ENCODE measurements around the gene CPXM1.
A peak's percentile ranks its signal among the peaks of the same experiment; 100 is the strongest.

Gene CPXM1

GRCh38 chr20:2804852-2805688 is 4.6 kb upstream of the CPXM1 start:
- DNase-seq (ENCODE audit: insufficient read length, low spot score), result no peak
- FAIRE-seq, result no peak

GRCh38 chr20:2804041-2804828 is 3.8 kb upstream of the CPXM1 start:
- FAIRE-seq (no peak), DNase-seq (ENCODE audit: insufficient read length, low spot score) (no peak)

DNA sequence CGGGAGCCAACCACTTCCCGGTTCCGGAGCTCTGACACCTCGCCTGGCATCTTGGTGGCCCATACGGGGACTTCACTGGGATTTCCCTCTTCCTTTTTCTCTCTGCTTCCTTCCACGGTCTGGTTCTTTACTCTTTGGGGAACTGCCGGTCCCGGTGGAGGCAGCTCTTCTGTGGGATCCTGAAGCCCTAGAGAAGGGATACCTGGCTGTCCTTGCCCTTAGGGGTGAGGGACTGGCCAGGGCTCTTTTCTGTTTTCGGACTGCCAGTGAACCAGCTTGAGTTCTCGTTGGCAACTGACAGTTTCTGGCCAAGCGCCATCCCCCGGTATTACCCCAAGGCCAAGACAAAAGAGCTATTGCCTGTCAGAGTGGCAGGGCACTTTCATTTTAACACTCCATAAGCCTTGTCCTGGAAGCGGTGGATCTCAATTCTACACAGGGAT is 880 bp upstream of the CPXM1 start:
- FAIRE-seq (no peak), DNase-seq (ENCODE audit: insufficient read length, low spot score) (no peak)

DNA sequence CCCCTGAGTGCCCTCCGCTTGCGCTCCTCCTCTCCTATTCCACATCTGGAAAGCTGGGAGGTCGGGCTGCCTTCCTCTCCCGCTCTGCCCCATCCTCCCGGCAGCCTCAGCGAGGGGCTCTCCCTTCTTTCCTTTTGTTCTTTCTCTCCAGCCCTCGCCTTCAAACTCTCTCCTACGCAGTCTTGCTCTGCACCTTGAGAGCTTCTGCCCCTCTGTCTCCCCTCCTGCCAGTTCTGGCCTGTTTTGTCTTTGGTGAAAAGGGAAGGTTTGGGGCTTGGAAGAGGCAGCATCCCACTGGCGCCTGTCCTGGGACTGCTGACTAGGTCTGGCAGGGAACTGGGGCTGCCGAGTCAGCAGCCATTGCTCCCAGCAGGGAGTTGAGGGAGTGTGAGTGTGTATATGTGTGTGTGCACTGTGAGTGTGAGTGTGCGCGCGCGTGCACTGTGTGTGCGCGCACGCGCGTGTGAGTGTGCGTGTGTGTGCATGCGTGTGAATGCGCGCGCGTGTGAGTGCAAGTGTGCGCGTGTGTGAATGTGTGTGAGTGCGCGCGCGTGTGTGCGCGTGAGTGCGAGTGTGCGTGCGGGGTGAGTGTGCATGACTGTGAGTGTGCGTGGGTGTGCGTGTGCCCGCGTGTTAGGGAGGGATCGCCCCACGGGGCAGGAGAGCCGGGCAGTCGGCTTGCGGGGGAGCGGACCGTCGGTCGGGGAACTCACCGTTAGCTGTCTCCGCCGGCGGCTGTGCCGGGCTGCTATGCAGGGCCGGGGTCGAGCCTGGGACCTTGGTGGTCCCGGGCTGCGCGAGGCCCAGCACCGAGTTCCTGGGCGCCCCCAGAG is 523 bp downstream of the CPXM1 start:
- FAIRE-seq (peak; percentile 93), DNase-seq (ENCODE audit: insufficient read length, low spot score) (no peak)

- DNase-seq (ENCODE audit: insufficient read length, low spot score) (no peak), FAIRE-seq (no peak)
These were observed 1.2 kb downstream of the CPXM1 start for GRCh38 chr20:2799271-2799670.

GRCh38 chr20:2798814-2799213 is 1.6 kb downstream of the CPXM1 start:
- FAIRE-seq (no peak), DNase-seq (ENCODE audit: insufficient read length, low spot score) (no peak)

- no peak for FAIRE-seq
These were observed 2.2 kb downstream of the CPXM1 start for GRCh38 chr20:2798095-2798805.

GRCh38 chr20:2797136-2797983 is 3.1 kb downstream of the CPXM1 start:
- FAIRE-seq (no peak), DNase-seq (ENCODE audit: insufficient read length, low spot score) (no peak)

More at GRCh38 chr20:2798095-2798805, 2.2 kb downstream of the CPXM1 start:
- DNase-seq (ENCODE audit: insufficient read length, low spot score), result no peak

DNA sequence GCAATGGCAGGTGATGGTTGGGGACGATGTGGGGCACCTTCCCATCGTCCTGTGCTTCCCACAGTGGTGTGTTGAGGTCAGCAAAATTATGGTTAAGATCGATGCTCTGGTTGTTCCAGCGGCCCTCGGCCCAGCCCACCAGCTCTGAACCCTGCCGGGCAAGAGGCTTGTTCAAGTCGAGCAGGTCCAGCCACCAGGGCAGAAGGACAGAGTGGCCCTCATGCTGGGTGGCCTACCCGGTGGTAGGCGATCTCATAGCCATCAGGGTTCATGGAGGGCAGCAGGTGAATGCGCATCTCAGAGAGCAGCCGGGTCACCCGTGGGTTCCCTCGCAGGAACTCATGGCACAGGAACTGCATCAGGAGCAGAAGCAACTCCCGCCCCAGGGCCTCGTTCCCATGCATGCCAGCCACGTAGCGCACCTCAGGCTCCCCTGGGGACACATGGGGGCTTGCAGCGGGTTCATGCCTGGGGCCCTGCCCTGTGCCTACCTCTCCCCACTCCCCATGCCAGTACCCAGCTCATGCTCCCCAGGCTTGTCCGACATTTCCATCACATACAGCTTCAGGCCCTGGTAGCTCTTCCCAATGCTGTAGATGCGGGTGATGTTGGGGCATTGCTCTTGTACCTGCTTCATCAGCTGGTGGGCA is 4.3 kb downstream of the CPXM1 start:
- FAIRE-seq (no peak), DNase-seq (ENCODE audit: insufficient read length, low spot score) (no peak)

DNA sequence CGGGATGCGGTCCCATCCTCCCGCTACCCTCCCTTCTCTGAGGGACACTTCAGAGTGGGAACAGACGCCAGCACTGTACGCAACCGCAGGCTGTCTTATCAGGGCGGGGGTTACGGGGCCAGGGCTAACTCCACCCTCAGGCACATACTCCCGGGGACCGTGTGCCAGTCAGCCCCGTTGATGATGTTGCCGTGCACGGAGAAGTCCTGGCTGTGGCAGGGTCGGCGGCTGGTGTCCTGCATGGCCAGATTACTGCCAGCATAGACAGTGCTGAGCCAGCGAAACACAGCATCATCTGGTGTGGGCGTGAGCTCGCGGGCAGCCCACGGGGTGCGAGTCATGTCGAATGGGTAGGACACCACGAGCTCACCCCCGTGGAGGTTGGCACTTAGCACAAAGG is 5.0 kb downstream of the CPXM1 start:
- FAIRE-seq (peak; percentile 68), DNase-seq (ENCODE audit: insufficient read length, low spot score) (no peak)

DNA sequence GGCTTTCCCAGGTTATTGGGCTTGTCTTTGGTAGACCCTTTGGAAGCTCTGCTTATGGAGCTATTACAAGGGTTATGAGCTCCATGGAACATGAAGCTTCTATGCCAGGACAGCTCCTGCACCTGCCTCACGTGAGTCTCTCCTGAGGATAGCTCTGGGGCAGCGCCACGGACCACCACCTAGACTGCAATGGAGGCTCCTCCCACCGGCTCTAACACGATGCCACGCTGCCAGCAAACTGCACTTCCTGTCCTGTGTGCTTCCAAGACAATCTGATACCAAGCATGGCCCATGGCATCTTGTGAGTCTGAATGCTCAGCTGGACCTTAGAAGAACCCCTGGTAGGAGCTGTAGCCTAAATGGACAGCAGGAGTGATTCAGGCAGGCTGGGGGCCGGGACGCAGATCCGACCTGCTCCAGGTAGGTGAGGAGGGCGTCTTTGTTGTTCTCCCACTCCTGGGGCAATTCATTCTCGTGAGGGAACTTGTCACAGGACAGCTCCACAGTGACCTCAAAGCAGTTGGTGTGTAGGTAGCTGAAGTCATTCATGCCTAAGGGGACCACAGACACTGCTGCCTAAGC is 5.5 kb downstream of the CPXM1 start:
- no peak for FAIRE-seq
- DNase-seq (ENCODE audit: insufficient read length, low spot score), result no peak

DNA sequence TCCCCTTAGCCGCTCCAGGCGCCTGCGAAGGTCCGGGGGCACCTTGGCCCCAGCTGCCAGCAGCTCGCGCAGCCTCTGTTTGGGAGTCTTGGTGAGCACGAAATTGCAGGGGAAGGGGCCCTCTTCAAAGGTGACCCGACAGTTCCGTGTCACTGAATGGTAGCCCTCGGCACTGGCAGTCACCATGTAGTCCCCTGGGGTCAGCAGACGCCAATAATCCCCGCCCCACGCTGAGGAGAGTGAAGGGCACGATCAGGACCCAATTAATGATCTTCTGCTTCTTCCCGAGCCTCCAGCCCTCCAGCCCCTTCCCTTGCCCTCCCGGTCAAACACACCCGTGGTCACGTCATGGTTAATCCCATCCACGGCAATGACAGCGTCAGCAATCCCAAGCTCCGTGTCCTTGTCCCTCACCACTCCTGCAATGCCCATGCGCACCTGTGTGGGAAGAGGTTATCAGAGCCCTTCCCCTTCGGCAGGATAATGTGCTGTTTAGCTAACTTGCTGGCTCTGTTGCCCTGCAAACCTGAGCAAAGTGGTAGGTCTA is 6.2 kb downstream of the CPXM1 start:
- DNase-seq (ENCODE audit: insufficient read length, low spot score) (no peak), FAIRE-seq (no peak)

GRCh38 chr20:2793471-2793870 is 7.0 kb downstream of the CPXM1 start:
- no peak for FAIRE-seq
- DNase-seq (ENCODE audit: insufficient read length, low spot score), result no peak

GRCh38 chr20:2783908-2784566 is 16.4 kb downstream of the CPXM1 start:
- no peak for DNase-seq (ENCODE audit: insufficient read length, low spot score)
- no peak for FAIRE-seq

DNA sequence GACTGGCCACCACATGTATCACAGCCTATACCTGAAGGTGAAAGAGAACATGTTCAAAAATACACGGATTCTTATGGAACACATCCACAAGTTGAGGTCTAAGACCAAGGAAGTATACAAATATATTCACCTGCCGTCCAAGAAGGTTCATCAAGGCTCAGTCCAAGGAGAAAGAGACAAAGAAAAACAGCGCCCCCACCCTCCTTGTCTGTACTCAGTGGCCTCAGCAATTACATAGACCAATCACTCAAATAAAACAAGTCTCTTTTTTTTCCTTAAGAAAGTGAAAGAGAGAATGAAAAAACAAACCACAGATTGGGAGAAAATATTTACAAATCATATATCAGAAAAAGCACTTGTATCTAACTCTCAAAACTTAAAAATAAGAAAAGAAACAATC is 19.5 kb downstream of the CPXM1 start:
- DNase-seq (ENCODE audit: insufficient read length, low spot score) (no peak), FAIRE-seq (no peak)

- FAIRE-seq (no peak), DNase-seq (ENCODE audit: insufficient read length, low spot score) (no peak)
These were observed 21.7 kb downstream of the CPXM1 start for GRCh38 chr20:2778602-2779321.

- no peak for DNase-seq (ENCODE audit: insufficient read length, low spot score)
- no peak for FAIRE-seq
These were observed 25.3 kb downstream of the CPXM1 start for GRCh38 chr20:2775139-2775538.
